Upper lobe of left lung (tissue), 6 donors: ENCODE results near the gene PCDH8. TPM values are rescaled to one million over a fixed set of nuclear protein-coding genes. Genes with fewer than 3 reads are reported as not detected.

ENCODE experiments used
- ATAC-seq, 2 donors: fragments of 200-7000 bp; cut with Tn5 transposase; one replicate each; pipeline ENCODE4 v1.9.1; 2022; ENCODE audit warnings: mild to moderate bottlenecking in 2 of 2, moderate library complexity in 2 of 2; ENCODE audit not compliant: low FRiP score in 2 of 2
- DNase-seq, 2 donors: peaks; one replicate each; pipeline ENCODE4 v3.0.0-alpha.2; 2019 to 2020
- H3K27ac ChIP-seq, 4 donors: fragments of 200-600 bp; sonication (generic); one replicate each; pipeline ENCODE4 v1.5.1; 2016 to 2019
- H3K27me3 ChIP-seq, 4 donors: fragments of 200-600 bp; sonication (generic); one replicate each; pipeline ENCODE4 v1.5.1; 2017 to 2019
- H3K36me3 ChIP-seq, 4 donors: fragments of 200-600 bp; sonication (generic); one replicate each; pipeline ENCODE4 v1.5.1; 2016 to 2019
- H3K4me1 ChIP-seq, 4 donors: fragments of 200-600 bp; sonication (generic); one replicate each; pipeline ENCODE4 v1.5.1; 2018 to 2019
- H3K4me3 ChIP-seq, 4 donors: fragments of 200-600 bp; sonication (generic); one replicate each; pipeline ENCODE4 v1.5.1; 2017 to 2019; ENCODE audit warnings: mild to moderate bottlenecking in 2 of 4, moderate library complexity in 1 of 4
- H3K9me3 ChIP-seq, 4 donors: fragments of 200-600 bp; sonication (generic); one replicate each; pipeline ENCODE4 v1.5.1; 2018 to 2019
- EP300 ChIP-seq, 4 donors: sonication (generic); formaldehyde crosslinking; IDR thresholded peaks; one replicate each; pipeline ENCODE4 v1.5.1; 2017; ENCODE audit warnings: antibody characterized with exemption in 4 of 4, control low read depth in 2 of 4
- POLR2A ChIP-seq, 4 donors: fragments of 450-650 bp; IDR thresholded peaks; one replicate each; pipeline ENCODE4 v1.5.1; 2016 to 2017; ENCODE audit warnings: antibody characterized with exemption in 4 of 4, mild to moderate bottlenecking in 2 of 4
- POLR2AphosphoS5 ChIP-seq, 2 donors: sonication (generic); formaldehyde crosslinking; IDR thresholded peaks; one replicate each; pipeline ENCODE4 v1.5.1; 2017; ENCODE audit warnings: antibody characterized with exemption in 2 of 2
- WGBS, 2 donors: methylation state at CpG; one replicate each; pipeline ENCODE4 v1.1.5; 2017 to 2018; 5-methylcytosine and 5-hydroxymethylcytosine counted together
- total RNA-seq, 6 donors: library from RNA; depleted of rRNA in 4 of 6; stranded (reverse); fragments of >200 nt in 4 of 6; gene quantifications; one replicate each; pipeline versions ENCODE4 v1.1.0 to v1.2.1, GENCODE V29; 2016 to 2021
- TF ChIP-seq, protein P1 (sequence below), 6 experiments: fragments of 450-650 bp in 4 of 6; fragments of 200-600 bp in 2 of 6; sonication (generic) in 2 of 6; IDR thresholded peaks; one replicate each; pipeline ENCODE4 v1.5.1; 2016 to 2019; ENCODE audit warnings: antibody characterized with exemption in 6 of 6
- donor health status: DM: no; HTN: no; CAD: no; lungs with moderate emphysema.
- donor health status: DM: no; HTN: yes; CAD: no; lungs with severe emphysema.

Gene PCDH8
- total RNA-seq, 6 donors from 2014 or later = not detected

GRCh38 chr13:52891706-52892105 lies 43.3 kb upstream of the PCDH8 start:
- 68 to 72% methylated on average over 5 of the region's 5 CpGs for WGBS, 2 donors
- no peak for TF ChIP-seq EP300 (IDR thresholded peaks at IDR 0.05)
- no peak for TF ChIP-seq POLR2A (IDR thresholded peaks at IDR 0.05)
- no peak for TF ChIP-seq POLR2AphosphoS5 (IDR thresholded peaks at IDR 0.05)
- TF ChIP-seq, protein P1, sequence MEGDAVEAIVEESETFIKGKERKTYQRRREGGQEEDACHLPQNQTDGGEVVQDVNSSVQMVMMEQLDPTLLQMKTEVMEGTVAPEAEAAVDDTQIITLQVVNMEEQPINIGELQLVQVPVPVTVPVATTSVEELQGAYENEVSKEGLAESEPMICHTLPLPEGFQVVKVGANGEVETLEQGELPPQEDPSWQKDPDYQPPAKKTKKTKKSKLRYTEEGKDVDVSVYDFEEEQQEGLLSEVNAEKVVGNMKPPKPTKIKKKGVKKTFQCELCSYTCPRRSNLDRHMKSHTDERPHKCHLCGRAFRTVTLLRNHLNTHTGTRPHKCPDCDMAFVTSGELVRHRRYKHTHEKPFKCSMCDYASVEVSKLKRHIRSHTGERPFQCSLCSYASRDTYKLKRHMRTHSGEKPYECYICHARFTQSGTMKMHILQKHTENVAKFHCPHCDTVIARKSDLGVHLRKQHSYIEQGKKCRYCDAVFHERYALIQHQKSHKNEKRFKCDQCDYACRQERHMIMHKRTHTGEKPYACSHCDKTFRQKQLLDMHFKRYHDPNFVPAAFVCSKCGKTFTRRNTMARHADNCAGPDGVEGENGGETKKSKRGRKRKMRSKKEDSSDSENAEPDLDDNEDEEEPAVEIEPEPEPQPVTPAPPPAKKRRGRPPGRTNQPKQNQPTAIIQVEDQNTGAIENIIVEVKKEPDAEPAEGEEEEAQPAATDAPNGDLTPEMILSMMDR (IDR thresholded peaks at IDR 0.05) = no peak
- Histone ChIP-seq H3K4me3 (no peak overlapping the region), H3K27ac (no peak overlapping the region), H3K4me1 (no peaks in the 10 kb centered on the region), H3K27me3 (no peaks in the 10 kb centered on the region), H3K36me3 (no peaks in the 10 kb centered on the region), H3K9me3 (no peaks in the 10 kb centered on the region)
- no peak for ATAC-seq
- DNase-seq = no peak

DNA sequence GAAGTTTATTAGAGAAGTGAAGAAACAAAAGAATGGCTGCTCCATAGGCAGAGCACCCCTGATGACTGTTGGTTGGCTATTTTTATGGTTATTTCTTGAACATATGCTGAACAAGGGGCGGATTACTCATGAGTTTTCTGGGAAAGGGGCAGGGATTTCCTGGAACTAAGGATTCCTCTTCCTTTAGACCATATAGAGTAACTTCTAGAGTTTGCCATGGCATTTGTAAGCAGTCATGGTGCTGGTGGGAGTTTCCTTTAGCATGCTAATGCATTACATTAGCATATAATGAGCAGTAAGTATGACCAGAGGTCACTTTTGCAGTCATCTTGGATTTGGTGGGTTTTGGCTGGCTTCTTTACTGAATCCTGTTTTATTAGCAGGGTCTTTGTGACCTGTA lies 38.7 kb upstream of the PCDH8 start:
- Histone ChIP-seq H3K9me3 (no peaks in the 10 kb centered on the region), H3K4me3 (no peak overlapping the region), H3K4me1 (no peaks in the 10 kb centered on the region), H3K27me3 (no peaks in the 10 kb centered on the region), H3K36me3 (no peaks in the 10 kb centered on the region), H3K27ac (no peak overlapping the region)
- 86 to 88% methylated on average over 1 of the region's 1 CpG for WGBS, 2 donors
- DNase-seq (no peak), ATAC-seq (no peak)
- no peak for TF ChIP-seq POLR2A (IDR thresholded peaks at IDR 0.05)
- TF ChIP-seq EP300 (IDR thresholded peaks at IDR 0.05) = no peak
- no peak for TF ChIP-seq POLR2AphosphoS5 (IDR thresholded peaks at IDR 0.05)
- TF ChIP-seq, protein P1 (IDR thresholded peaks at IDR 0.05) = no peak

GRCh38 chr13:52885141-52885540 lies 36.7 kb upstream of the PCDH8 start:
- 59 to 73% methylated on average over 5 of the region's 5 CpGs for WGBS, 2 donors
- Histone ChIP-seq H3K9me3 (no peaks in the 10 kb centered on the region), H3K4me1 (no peaks in the 10 kb centered on the region), H3K27ac (no peak overlapping the region), H3K36me3 (no peaks in the 10 kb centered on the region), H3K4me3 (no peak overlapping the region), H3K27me3 (no peaks in the 10 kb centered on the region)
- ATAC-seq = no peak
- no peak for DNase-seq
- TF ChIP-seq POLR2AphosphoS5 (IDR thresholded peaks at IDR 0.05) (no peak), EP300 (IDR thresholded peaks at IDR 0.05) (no peak), POLR2A (IDR thresholded peaks at IDR 0.05) (no peak)
- TF ChIP-seq, protein P1 (IDR thresholded peaks at IDR 0.05) = no peak

DNA sequence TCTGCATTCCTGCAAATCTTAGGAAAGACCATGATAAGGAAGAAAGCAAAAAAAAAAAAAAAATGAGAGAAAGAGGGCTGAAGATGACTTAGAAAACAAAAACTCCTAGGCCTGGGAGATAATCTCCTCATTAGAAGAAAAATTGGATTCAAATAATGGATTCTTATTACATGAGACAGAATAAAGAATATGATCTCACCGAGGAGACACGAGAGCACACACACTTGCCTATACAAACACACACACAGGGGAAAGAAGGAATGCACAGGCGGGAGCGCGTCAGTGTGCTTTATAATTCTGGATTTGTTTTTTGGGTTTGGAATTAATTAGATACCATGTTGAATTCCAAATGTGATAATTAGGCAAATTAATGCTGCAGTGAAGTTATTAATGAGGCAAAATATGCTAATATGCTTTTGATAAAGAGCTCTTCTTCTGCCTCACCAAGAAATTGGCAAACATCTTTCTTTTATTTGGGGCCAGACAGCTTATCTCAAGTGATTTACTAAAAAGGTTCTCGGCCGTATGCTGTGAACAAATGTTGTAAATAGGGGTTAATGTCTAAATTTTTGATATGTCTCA lies 36.1 kb upstream of the PCDH8 start:
- no peak overlapping the region for H3K27ac ChIP-seq
- TF ChIP-seq, protein P1 (IDR thresholded peaks at IDR 0.05) = no peak
- H3K9me3 ChIP-seq = no peaks in the 10 kb centered on the region
- no peaks in the 10 kb centered on the region for H3K36me3 ChIP-seq
- DNase-seq (no peak), ATAC-seq (peak in 1 of 2 donors; percentile 76)
- WGBS, 2 donors = 48 to 52% methylated on average over 7 of the region's 7 CpGs
- no peaks in the 10 kb centered on the region for H3K4me1 ChIP-seq
- no peaks in the 10 kb centered on the region for H3K27me3 ChIP-seq
- no peak overlapping the region for H3K4me3 ChIP-seq

- no peak overlapping the region for H3K27ac ChIP-seq
- H3K4me3 ChIP-seq = no peak overlapping the region
- TF ChIP-seq POLR2AphosphoS5 (IDR thresholded peaks at IDR 0.05) (no peak), POLR2A (IDR thresholded peaks at IDR 0.05) (no peak), EP300 (IDR thresholded peaks at IDR 0.05) (no peak)
- TF ChIP-seq, protein P1 (IDR thresholded peaks at IDR 0.05) = no peak
- no peak for ATAC-seq
- H3K36me3 ChIP-seq = no peaks in the 10 kb centered on the region
- no peaks in the 10 kb centered on the region for H3K4me1 ChIP-seq
- DNase-seq = no peak
- WGBS, 2 donors = 41 to 75% methylated on average over 2 of the region's 2 CpGs
- H3K9me3 ChIP-seq = no peaks in the 10 kb centered on the region
- H3K27me3 ChIP-seq = no peaks in the 10 kb centered on the region
Measured at GRCh38 chr13:52882785-52883184, 34.3 kb upstream of the PCDH8 start.
